ENCODE data around the gene RGS11.

DNA sequence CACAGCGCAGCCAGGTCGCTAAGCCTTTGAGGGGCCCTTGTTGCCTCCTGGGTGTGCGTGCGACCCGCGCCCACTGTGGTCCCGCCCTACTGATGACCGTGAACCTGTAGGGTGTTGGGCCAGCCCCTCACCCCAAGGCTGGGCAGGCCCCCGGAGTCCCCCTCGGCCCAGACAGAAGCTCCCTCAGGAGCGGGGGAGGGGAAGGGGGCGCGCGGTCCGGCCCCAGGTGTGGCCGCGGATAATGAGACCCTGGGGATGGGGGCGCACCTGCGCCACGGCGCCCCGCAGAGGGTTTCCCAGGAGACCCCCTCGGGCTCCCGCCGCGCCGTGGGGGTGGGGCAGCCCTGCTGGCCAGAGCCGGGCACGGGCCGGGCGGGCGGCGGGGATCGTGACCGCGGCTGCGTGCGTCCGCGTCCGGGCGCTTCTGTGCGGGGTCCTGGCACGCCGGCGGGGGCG, 4.3 kb upstream of the RGS11 start:
- TF ChIP-seq, protein P1, sequence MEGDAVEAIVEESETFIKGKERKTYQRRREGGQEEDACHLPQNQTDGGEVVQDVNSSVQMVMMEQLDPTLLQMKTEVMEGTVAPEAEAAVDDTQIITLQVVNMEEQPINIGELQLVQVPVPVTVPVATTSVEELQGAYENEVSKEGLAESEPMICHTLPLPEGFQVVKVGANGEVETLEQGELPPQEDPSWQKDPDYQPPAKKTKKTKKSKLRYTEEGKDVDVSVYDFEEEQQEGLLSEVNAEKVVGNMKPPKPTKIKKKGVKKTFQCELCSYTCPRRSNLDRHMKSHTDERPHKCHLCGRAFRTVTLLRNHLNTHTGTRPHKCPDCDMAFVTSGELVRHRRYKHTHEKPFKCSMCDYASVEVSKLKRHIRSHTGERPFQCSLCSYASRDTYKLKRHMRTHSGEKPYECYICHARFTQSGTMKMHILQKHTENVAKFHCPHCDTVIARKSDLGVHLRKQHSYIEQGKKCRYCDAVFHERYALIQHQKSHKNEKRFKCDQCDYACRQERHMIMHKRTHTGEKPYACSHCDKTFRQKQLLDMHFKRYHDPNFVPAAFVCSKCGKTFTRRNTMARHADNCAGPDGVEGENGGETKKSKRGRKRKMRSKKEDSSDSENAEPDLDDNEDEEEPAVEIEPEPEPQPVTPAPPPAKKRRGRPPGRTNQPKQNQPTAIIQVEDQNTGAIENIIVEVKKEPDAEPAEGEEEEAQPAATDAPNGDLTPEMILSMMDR (IDR thresholded peaks at IDR 0.05; ENCODE audit: low read depth, low read length, poor library complexity, severe bottlenecking) = no peak
- no peak for TF ChIP-seq EZH2phosphoT487 (IDR thresholded peaks at IDR 0.05; ENCODE audit: borderline replicate concordance, low read length)

Data from DOHH2 (cell line).